MM.1S (cell line): Measurements from ENCODE around the gene FGF1.

Experiments
- DNase-seq: peaks from one replicate; pipeline ENCODE4 v3.0.0-alpha.2; 2015
- H2AFZ ChIP-seq: fragments of 300-600 bp; sonication (generic); 2 replicates; pipeline ENCODE4 v1.6.0; 2016; ENCODE audit warnings: antibody characterized with exemption, low read length
- H3F3A ChIP-seq: fragments of 300-600 bp; sonication (generic); 2 replicates; pipeline ENCODE4 v1.6.1; 2016; ENCODE audit warnings: mild to moderate bottlenecking, antibody characterized with exemption, low read length, moderate library complexity, mixed read lengths; ENCODE audit not compliant: insufficient read depth
- H3K27ac ChIP-seq: fragments of 300-600 bp; sonication (generic); 2 replicates; pipeline ENCODE4 v1.5.1; 2016; ENCODE audit warnings: mild to moderate bottlenecking, low read length
- H3K27me3 ChIP-seq: fragments of 300-600 bp; sonication (generic); replicated peaks from 2 replicates; pipeline ENCODE4 v1.6.0; 2016; ENCODE audit warnings: low read length; ENCODE audit not compliant: insufficient read depth
- H3K36me3 ChIP-seq: fragments of 300-600 bp; sonication (generic); replicated peaks from 2 replicates; pipeline ENCODE4 v1.6.1; 2016; ENCODE audit warnings: mild to moderate bottlenecking, low read length, mixed read lengths; ENCODE audit not compliant: insufficient read depth
- H3K4me1 ChIP-seq: fragments of 300-600 bp; sonication (generic); 2 replicates; pipeline ENCODE4 v1.6.1; 2016; ENCODE audit warnings: low read length, mixed read lengths
- H3K4me2 ChIP-seq: fragments of 300-600 bp; sonication (generic); 2 replicates; pipeline ENCODE4 v1.6.0; 2016; ENCODE audit warnings: low read depth, low read length
- H3K4me3 ChIP-seq: fragments of 300-600 bp; sonication (generic); 2 replicates; pipeline ENCODE4 v1.5.1; 2016; ENCODE audit warnings: low read length, mixed read lengths
- H3K79me2 ChIP-seq: fragments of 300-600 bp; sonication (generic); 2 replicates; pipeline ENCODE4 v1.6.1; 2016; ENCODE audit warnings: mixed run types, low read length, mixed read lengths
- H3K9ac ChIP-seq: fragments of 300-600 bp; sonication (generic); 2 replicates; pipeline ENCODE4 v1.6.1; 2016; ENCODE audit warnings: low read length, mixed read lengths
- H3K9me2 ChIP-seq: fragments of 300-600 bp; sonication (generic); replicated peaks from 2 replicates; pipeline ENCODE4 v1.6.1; 2016; ENCODE audit warnings: mild to moderate bottlenecking, low read length, mixed read lengths; ENCODE audit not compliant: insufficient read depth
- H3K9me3 ChIP-seq: fragments of 300-600 bp; sonication (generic); replicated peaks from 2 replicates; pipeline ENCODE4 v1.6.1; 2016; ENCODE audit warnings: mild to moderate bottlenecking, low read length, mixed read lengths; ENCODE audit not compliant: insufficient read depth
- H4K20me1 ChIP-seq: fragments of 300-600 bp; sonication (generic); 2 replicates; pipeline ENCODE4 v1.6.1; 2016; ENCODE audit warnings: mild to moderate bottlenecking, low read length, moderate library complexity, mixed read lengths; ENCODE audit not compliant: insufficient read depth
- EZH2 ChIP-seq: fragments of 300-600 bp; sonication (generic); optimal IDR thresholded peaks from 2 replicates; pipeline ENCODE3; 2017; ENCODE audit warnings: low read depth, mild to moderate bottlenecking, antibody characterized with exemption, low read length, mixed read lengths
- EZH2phosphoT487 ChIP-seq: fragments of 300-600 bp; sonication (generic); IDR thresholded peaks from 2 replicates; pipeline ENCODE4 v1.6.1; 2018; ENCODE audit warnings: antibody characterized with exemption, low read length
- TF ChIP-seq, protein P1 (sequence below): fragments of 300-600 bp; sonication (generic); IDR thresholded peaks from 2 replicates; pipeline ENCODE4 v1.5.1; 2016; ENCODE audit warnings: antibody characterized with exemption, low read length, mixed read lengths

FGF1 gene

DNA sequence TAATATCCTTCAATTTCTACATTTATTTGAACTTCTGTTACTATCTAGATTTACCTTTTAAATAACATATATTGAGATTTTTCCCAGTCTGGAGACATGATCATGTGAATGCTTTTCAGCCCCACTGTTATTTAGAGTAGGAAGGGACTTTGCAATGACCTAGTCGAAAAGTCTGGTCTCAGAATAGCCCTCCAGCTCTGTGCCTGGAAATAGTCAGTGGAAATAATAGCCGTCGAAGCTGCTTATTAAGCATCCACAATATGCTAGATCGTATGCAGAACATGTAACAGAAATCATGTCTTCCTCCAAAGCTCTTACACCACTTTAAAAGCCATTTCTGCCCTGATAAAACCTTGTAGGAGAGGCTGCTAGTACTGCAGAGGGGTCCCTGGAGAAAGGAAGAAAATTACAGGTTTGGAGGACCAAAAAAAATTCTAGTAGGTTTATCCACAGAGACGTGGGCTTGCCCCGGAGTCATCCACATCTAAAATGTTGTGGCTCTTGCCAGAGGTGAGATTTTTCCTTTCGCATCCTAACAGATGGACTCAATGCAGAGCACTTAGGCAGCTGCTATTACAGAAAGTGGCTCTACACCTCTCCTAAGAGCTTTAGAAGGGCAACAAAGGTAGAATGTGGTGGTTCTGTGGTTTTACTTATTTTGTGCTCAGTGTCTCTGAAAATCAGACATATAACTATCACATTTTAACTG is 2.5 kb upstream of the FGF1 start:
- H3K27ac ChIP-seq, result no peak overlapping the region
- TF ChIP-seq EZH2 (no peak), EZH2phosphoT487 (no peak)
- TF ChIP-seq, protein P1, sequence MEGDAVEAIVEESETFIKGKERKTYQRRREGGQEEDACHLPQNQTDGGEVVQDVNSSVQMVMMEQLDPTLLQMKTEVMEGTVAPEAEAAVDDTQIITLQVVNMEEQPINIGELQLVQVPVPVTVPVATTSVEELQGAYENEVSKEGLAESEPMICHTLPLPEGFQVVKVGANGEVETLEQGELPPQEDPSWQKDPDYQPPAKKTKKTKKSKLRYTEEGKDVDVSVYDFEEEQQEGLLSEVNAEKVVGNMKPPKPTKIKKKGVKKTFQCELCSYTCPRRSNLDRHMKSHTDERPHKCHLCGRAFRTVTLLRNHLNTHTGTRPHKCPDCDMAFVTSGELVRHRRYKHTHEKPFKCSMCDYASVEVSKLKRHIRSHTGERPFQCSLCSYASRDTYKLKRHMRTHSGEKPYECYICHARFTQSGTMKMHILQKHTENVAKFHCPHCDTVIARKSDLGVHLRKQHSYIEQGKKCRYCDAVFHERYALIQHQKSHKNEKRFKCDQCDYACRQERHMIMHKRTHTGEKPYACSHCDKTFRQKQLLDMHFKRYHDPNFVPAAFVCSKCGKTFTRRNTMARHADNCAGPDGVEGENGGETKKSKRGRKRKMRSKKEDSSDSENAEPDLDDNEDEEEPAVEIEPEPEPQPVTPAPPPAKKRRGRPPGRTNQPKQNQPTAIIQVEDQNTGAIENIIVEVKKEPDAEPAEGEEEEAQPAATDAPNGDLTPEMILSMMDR, result no peak

DNA sequence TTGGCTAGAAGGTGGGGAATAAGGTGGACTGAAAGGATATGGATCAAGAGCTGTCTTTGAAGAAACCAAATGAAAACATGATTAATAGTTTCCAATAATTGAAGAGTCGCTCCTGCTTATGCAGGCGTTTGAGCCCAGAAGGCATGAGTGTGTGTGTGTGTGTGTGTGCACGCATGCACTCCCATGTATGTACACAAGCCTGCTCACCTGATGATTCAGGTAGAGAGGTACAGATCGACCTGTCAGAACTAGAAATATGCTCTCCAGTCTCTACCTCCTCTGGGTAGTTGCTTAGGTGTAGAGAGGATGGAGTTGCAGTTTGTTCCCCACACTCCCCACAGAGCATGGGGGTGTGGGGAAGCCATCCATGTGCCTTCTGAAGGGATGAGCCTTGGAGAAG is 1.1 kb upstream of the FGF1 start:
- Histone ChIP-seq H3K9me3 (no peaks in the 10 kb centered on the region), H3K79me2 (no peaks in the 10 kb centered on the region), H3K4me1 (no peaks in the 10 kb centered on the region), H3F3A (no peaks in the 10 kb centered on the region), H3K4me2 (no peak overlapping the region), H3K4me3 (no peak overlapping the region), H2AFZ (no peak overlapping the region), H3K27ac (no peak overlapping the region), H3K36me3 (no peaks in the 10 kb centered on the region), H3K9ac (no peak overlapping the region), H3K9me2 (no peaks in the 10 kb centered on the region), H3K27me3 (no peaks in the 10 kb centered on the region), H4K20me1 (no peaks in the 10 kb centered on the region)
- TF ChIP-seq, protein P1, result no peak
- TF ChIP-seq EZH2 (no peak), EZH2phosphoT487 (no peak)
- DNase-seq, result no peak

More for the DNA sequence above, 2.5 kb upstream of the FGF1 start:
- H3K36me3 ChIP-seq, result no peaks in the 10 kb centered on the region
- no peaks in the 10 kb centered on the region for H3K9me3 ChIP-seq
- H2AFZ ChIP-seq, result no peak overlapping the region
- no peaks in the 10 kb centered on the region for H4K20me1 ChIP-seq
- H3K79me2 ChIP-seq, result no peaks in the 10 kb centered on the region
- H3K4me1 ChIP-seq, result no peaks in the 10 kb centered on the region
- DNase-seq, result no peak
- no peaks in the 10 kb centered on the region for H3K9me2 ChIP-seq
- no peak overlapping the region for H3K4me2 ChIP-seq
- no peaks in the 10 kb centered on the region for H3K27me3 ChIP-seq
- H3F3A ChIP-seq, result no peaks in the 10 kb centered on the region
- H3K9ac ChIP-seq, result no peak overlapping the region
- H3K4me3 ChIP-seq, result no peak overlapping the region

DNA sequence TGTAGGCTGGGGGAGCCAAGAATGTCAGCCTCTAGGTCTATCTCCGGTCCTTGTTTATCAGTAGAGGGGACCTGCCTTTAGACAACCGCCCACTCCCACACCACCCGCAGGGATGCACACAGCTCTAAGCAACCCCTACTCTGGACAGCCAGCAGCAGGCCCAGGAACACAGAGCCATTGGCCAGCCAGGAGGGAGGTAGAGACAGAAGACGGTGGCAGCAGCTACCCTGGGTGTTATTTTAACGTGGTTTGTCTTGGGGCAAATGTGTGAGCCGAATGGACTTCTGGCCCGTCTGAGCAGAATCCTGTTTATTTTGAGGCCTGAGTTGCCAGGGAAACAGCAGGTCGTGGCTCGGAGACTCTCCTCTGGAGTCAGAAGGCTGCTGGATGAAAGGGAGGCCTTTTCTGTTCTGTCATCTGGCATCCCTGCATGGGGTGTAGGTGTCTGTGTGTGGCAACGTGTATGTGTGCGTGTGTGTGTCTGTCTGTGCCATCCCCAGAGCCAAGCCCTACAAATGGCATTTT is 382 bp upstream of the FGF1 start:
- Histone ChIP-seq H3K9ac (no peak overlapping the region), H3K9me3 (no peaks in the 10 kb centered on the region), H3K4me3 (no peak overlapping the region), H3F3A (no peaks in the 10 kb centered on the region), H3K27me3 (no peaks in the 10 kb centered on the region), H3K4me1 (no peaks in the 10 kb centered on the region), H3K36me3 (no peaks in the 10 kb centered on the region), H4K20me1 (no peaks in the 10 kb centered on the region), H3K4me2 (no peak overlapping the region), H2AFZ (no peak overlapping the region), H3K27ac (no peak overlapping the region), H3K9me2 (no peaks in the 10 kb centered on the region), H3K79me2 (no peaks in the 10 kb centered on the region)
- no peak for DNase-seq
- TF ChIP-seq EZH2phosphoT487, result no peak
- TF ChIP-seq EZH2, result no peak
- TF ChIP-seq, protein P1, result no peak
